Cardiac muscle cell (in vitro differentiated cells and primary cell): ENCODE results near the gene VLDLR. TPM values are rescaled to one million over a fixed set of nuclear protein-coding genes. Genes with fewer than 3 reads are reported as not detected.

Experiments used
- DNase-seq, 2 donors: peaks; one replicate each; pipeline versions ENCODE4 v3.0.0 to v3.0.0-alpha.2; 2010 to 2017; ENCODE audit warnings: low read depth in 1 of 2, low spot score in 1 of 2
- H3K27ac ChIP-seq: fragments of 200-600 bp; sonication (generic); 2 replicates; pipeline ENCODE4 v1.5.1; 2016
- H3K27me3 ChIP-seq: fragments of 200-600 bp; sonication (generic); 2 replicates; pipeline ENCODE4 v1.6.0; 2016; ENCODE audit warnings: control low read depth
- H3K36me3 ChIP-seq: fragments of 200-600 bp; sonication (generic); 2 replicates; pipeline ENCODE4 v1.5.1; 2016; ENCODE audit warnings: control low read depth
- H3K4me1 ChIP-seq: fragments of 200-600 bp; sonication (generic); 2 replicates; pipeline ENCODE4 v1.8.1; 2017; ENCODE audit warnings: low read depth, mild to moderate bottlenecking, mixed run types
- H3K4me3 ChIP-seq: fragments of 200-600 bp; sonication (generic); 2 replicates; pipeline ENCODE4 v1.5.1; 2016; ENCODE audit warnings: mild to moderate bottlenecking
- H3K9me3 ChIP-seq: fragments of 200-600 bp; sonication (generic); 2 replicates; pipeline ENCODE4 v1.5.1; 2017; ENCODE audit warnings: low read depth, mild to moderate bottlenecking, control low read depth
- polyA plus RNA-seq: library from polyadenylated mRNA; unstranded; fragments of >200 nt; fragmentation: Nextera tagmentation; extraction: Ambion mirVana; gene quantifications from 2 replicates; pipeline ENCODE4 v1.2.1, GENCODE V29; 2016
- total RNA-seq: library from RNA; depleted of rRNA; stranded (reverse); fragments of >200 nt; gene quantifications from 2 replicates; pipeline ENCODE4 v1.2.3, GENCODE V29; 2016
- TF ChIP-seq, protein P1 (sequence below): IDR thresholded peaks from 2 replicates; pipeline ENCODE4 v1.5.1; 2012; ENCODE audit warnings: low read depth, mild to moderate bottlenecking, low read length

Gene VLDLR
- total RNA-seq: 34.1 and 36.1 TPM in 2 replicates
- 40.9 and 41.2 TPM in 2 replicates for polyA plus RNA-seq

DNA sequence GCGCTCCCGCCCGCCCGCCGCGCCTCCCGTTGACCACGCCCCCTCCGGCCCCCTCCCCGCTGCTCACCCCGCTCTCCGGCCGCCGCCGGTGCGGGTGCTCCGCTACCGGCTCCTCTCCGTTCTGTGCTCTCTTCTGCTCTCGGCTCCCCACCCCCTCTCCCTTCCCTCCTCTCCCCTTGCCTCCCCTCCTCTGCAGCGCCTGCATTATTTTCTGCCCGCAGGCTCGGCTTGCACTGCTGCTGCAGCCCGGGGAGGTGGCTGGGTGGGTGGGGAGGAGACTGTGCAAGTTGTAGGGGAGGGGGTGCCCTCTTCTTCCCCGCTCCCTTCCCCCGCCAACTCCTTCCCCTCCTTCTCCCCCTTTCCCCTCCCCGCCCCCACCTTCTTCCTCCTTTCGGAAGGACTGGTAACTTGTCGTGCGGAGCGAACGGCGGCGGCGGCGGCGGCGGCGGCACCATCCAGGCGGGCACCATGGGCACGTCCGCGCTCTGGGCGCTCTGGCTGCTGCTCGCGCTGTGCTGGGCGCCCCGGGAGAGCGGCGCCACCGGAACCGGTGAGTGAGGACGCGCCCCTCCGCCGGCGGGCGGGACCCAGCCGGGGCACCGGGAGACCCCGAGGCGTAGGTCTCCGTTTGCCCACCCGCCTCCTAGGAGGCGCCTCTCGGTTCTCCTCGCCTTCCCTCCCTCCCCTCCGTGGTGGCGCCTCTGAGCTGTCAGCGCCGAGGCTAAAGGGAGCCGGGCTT lies at the start of gene VLDLR:
TSS of gene VLDLR (plus strand) at position 66 of the 739 bp plus-strand sequence. CDS start at position 469, 403 bp downstream.
- H3K9me3 ChIP-seq: no peaks in the 10 kb centered on the region
- peaks cover 8% of the 10 kb centered on the region for H3K27me3 ChIP-seq
- TF ChIP-seq, protein P1, sequence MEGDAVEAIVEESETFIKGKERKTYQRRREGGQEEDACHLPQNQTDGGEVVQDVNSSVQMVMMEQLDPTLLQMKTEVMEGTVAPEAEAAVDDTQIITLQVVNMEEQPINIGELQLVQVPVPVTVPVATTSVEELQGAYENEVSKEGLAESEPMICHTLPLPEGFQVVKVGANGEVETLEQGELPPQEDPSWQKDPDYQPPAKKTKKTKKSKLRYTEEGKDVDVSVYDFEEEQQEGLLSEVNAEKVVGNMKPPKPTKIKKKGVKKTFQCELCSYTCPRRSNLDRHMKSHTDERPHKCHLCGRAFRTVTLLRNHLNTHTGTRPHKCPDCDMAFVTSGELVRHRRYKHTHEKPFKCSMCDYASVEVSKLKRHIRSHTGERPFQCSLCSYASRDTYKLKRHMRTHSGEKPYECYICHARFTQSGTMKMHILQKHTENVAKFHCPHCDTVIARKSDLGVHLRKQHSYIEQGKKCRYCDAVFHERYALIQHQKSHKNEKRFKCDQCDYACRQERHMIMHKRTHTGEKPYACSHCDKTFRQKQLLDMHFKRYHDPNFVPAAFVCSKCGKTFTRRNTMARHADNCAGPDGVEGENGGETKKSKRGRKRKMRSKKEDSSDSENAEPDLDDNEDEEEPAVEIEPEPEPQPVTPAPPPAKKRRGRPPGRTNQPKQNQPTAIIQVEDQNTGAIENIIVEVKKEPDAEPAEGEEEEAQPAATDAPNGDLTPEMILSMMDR: peak; percentile 2
- H3K36me3 ChIP-seq: no peaks in the 10 kb centered on the region
- DNase-seq: peak; percentile 39 to 51
- peaks cover 29% of the 10 kb centered on the region for H3K4me1 ChIP-seq
- H3K4me3 ChIP-seq: peak within 1 kb of the TSS; percentile 59
- peak within 1 kb of the TSS; percentile 92 for H3K27ac ChIP-seq

DNA sequence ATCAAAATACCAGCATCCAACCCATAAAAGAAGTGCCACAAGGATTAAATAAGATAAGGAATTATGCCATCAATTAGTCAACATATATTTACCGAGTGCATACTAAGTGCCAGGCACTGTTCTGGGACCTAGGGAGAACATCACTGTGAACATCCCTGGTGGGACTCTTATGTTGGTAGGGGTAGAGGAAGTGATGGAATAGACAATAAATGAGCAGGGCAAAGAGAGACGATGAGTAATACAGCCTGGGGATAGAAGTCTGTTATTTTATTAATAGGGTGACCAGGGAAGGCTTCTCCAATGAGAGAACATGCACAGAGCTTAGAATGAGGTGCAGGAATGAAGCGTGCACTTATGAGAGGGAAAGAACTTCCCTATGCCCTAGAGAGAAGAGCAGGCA lies 47.4 kb upstream of the VLDLR start:
- no peak overlapping the region for H3K27ac ChIP-seq
- H3K27me3 ChIP-seq: no peaks in the 10 kb centered on the region
- H3K4me1 ChIP-seq: peaks cover 28% of the 10 kb centered on the region
- DNase-seq: no peak
- TF ChIP-seq, protein P1: no peak
- no peak overlapping the region for H3K4me3 ChIP-seq
- H3K36me3 ChIP-seq: no peaks in the 10 kb centered on the region
- no peaks in the 10 kb centered on the region for H3K9me3 ChIP-seq

DNA sequence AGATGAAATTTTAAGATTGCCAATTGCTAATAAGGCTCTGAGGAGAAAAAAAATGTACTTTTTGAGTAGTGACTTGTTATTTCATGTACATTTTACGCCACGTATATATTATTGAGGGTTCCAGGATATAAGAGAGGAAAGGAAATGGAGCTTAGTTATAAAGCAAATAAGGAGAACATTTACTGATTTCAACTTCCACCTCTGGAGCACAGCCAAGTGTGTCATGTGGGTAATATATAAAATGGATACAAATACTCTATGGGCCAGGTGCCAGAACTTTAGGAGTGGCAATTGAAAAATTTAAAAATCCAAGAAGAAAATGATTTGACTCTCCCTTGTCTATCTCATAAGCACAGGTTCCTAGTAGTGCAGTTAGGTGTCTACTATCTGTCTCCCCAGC lies 45.0 kb upstream of the VLDLR start:
- Histone ChIP-seq H3K9me3 (no peaks in the 10 kb centered on the region), H3K4me1 (peaks cover 17% of the 10 kb centered on the region), H3K27ac (no peak overlapping the region), H3K4me3 (no peak overlapping the region), H3K36me3 (no peaks in the 10 kb centered on the region), H3K27me3 (no peaks in the 10 kb centered on the region)
- TF ChIP-seq, protein P1: no peak
- DNase-seq: peak in 1 of 2 donors; percentile 23

DNA sequence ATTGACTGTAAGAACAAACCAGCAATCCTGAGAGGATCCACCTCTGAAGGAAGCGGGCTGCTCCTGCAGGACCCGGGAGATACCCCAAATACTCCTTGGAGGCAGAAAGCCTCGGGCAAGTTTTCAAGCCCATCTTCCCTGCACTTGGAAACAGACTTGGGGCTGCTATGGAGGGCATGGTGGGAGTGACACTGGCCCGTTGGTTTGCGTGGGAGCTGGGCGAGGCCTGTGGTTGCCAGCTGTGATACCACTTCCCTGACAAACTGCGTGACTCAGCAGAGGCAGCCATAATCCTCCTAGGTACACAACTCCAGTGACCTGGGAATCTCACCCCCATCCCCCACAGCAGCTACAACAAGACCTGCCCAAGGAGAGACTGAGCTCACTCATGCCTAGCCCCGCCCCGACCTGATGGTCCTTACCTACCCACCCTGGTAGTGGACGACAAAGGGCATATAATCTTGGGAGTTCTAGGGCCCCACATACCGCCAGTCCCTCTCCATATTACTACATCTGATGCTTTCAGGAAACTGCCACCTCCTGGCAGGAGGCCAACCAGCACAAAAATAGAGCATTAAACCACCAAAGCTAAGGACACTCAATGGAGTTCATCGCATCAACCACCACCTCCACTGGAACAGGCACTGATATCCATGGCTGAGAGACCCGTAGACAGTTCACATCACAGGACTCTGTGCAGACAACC lies 38.1 kb upstream of the VLDLR start:
- no peaks in the 10 kb centered on the region for H3K27me3 ChIP-seq
- H3K36me3 ChIP-seq: no peaks in the 10 kb centered on the region
- no peak overlapping the region for H3K27ac ChIP-seq
- H3K9me3 ChIP-seq: no peaks in the 10 kb centered on the region
- DNase-seq: no peak
- TF ChIP-seq, protein P1: no peak
- H3K4me3 ChIP-seq: no peak overlapping the region
- H3K4me1 ChIP-seq: no peaks in the 10 kb centered on the region

DNA sequence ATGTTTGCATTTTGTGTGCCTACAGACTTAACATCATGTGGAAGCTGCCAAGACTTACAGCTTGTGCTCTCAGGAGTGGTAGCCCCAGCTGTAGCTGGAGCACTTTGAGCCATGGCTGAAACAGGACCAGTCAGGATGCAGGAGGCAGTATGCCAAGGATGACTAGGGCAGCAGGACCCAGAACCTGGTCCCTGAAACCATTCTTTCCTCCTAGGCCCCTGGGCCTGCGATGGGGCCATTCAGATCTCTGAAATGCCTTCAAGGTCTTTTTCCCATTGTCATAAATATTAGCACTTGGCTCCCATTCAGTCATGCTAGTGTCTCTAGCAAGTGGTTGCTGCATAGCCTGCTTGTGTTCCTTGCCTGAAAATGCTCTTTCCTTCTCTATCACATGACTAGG lies 29.6 kb upstream of the VLDLR start:
- Histone ChIP-seq H3K36me3 (no peaks in the 10 kb centered on the region), H3K4me1 (no peaks in the 10 kb centered on the region), H3K27ac (no peak overlapping the region), H3K4me3 (no peak overlapping the region), H3K27me3 (no peaks in the 10 kb centered on the region), H3K9me3 (no peaks in the 10 kb centered on the region)
- no peak for DNase-seq
- TF ChIP-seq, protein P1: no peak
